ENCODE measurements around the gene INTS14.

- TF ChIP-seq EZH2 (IDR thresholded peaks at IDR 0.05; ENCODE audit: borderline replicate concordance, low read depth, low read length, severe bottlenecking) (no peak), CTCF (IDR thresholded peaks at IDR 0.05; ENCODE audit: borderline replicate concordance, extremely low read depth, low read length, poor library complexity, severe bottlenecking) (no peak)
Observed at GRCh38 chr15:65579762-65580161, 31.2 kb downstream of the INTS14 start.
